HG02610 (cell line): ENCODE data around the gene TANC1.
"Not testable (repeated sequence)": the region's sequence is repeated elsewhere in the genome, so short reads cannot be mapped to it uniquely, and the experiment has no call there.

Source experiments
- ATAC-seq: cut with Tn5 transposase; IDR thresholded peaks from one replicate; pipeline ENCODE4 v1.9.1; 2021; ENCODE audit warnings: mild to moderate bottlenecking, moderate library complexity; ENCODE audit not compliant: unreplicated experiment

The TANC1 gene

GRCh38 chr2:159134979-159135378 lies 166.5 kb downstream of the TANC1 start:
- no peak for ATAC-seq

GRCh38 chr2:159136391-159136790 lies 168.0 kb downstream of the TANC1 start:
- ATAC-seq: no peak

- no peak for ATAC-seq
Measured at GRCh38 chr2:159137511-159138241, 169.2 kb downstream of the TANC1 start.

- ATAC-seq: no peak
Measured at GRCh38 chr2:159138642-159139182, 170.3 kb downstream of the TANC1 start.

GRCh38 chr2:159139216-159139933 lies 170.9 kb downstream of the TANC1 start:
- no peak for ATAC-seq

- no peak for ATAC-seq
Measured at GRCh38 chr2:159140070-159140769, 171.8 kb downstream of the TANC1 start.

- ATAC-seq: not testable (repeated sequence)
Measured at GRCh38 chr2:159140821-159141220, 172.4 kb downstream of the TANC1 start.

GRCh38 chr2:159144776-159145614 lies 176.6 kb downstream of the TANC1 start:
- peak; percentile 91 for ATAC-seq

- ATAC-seq: no peak
Measured at GRCh38 chr2:159145745-159146354, 177.4 kb downstream of the TANC1 start.

- no peak for ATAC-seq
Measured at GRCh38 chr2:159146996-159147666, 178.7 kb downstream of the TANC1 start.

- no peak for ATAC-seq
Measured at GRCh38 chr2:159147690-159148089, 179.2 kb downstream of the TANC1 start.

- ATAC-seq: no peak
Measured at GRCh38 chr2:159148901-159149300, 180.5 kb downstream of the TANC1 start.

- no peak for ATAC-seq
Measured at GRCh38 chr2:159149747-159150146, 181.3 kb downstream of the TANC1 start.

GRCh38 chr2:159150280-159150746 lies 181.9 kb downstream of the TANC1 start:
- ATAC-seq: no peak

- ATAC-seq: no peak
Measured at GRCh38 chr2:159151198-159152127, 183.0 kb downstream of the TANC1 start.

- ATAC-seq: no peak
Measured at GRCh38 chr2:159152128-159152778, 183.8 kb downstream of the TANC1 start.

- ATAC-seq: no peak
Measured at GRCh38 chr2:159153063-159153462, 184.6 kb downstream of the TANC1 start.

GRCh38 chr2:159153463-159153862 lies 185.0 kb downstream of the TANC1 start:
- ATAC-seq: no peak
